ENCODE results near the gene ZNF682.
"Not testable (repeated sequence)": the region's sequence is repeated elsewhere in the genome, so short reads cannot be mapped to it uniquely, and the experiment has no call there.

The ZNF682 gene

GRCh38 chr19:19966862-19967261 lies 72.4 kb downstream of the ZNF682 start:
- DNase-seq, result no peak

GRCh38 chr19:19966126-19966525 lies 73.2 kb downstream of the ZNF682 start:
- not testable (repeated sequence) for DNase-seq

DNA sequence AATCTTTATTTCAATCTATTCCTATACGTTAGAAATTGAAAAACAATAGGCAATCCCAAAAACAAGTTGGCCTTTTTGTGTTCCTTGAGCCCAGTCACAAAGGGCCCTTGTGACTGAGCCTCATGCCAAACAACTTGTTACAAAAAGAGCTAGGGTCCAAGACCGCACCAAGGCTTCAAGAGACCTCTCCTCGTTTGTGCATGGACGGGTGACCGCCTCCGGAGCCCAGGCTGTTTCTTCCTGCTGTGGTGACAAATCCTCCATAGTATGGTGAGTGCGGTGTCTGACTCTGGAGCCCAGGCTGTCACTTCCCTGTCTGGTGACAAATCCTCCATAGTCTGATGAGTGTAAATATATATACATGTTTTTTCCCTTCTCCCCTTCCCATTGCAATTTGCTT lies 74.9 kb downstream of the ZNF682 start:
- no peak for DNase-seq

DNA sequence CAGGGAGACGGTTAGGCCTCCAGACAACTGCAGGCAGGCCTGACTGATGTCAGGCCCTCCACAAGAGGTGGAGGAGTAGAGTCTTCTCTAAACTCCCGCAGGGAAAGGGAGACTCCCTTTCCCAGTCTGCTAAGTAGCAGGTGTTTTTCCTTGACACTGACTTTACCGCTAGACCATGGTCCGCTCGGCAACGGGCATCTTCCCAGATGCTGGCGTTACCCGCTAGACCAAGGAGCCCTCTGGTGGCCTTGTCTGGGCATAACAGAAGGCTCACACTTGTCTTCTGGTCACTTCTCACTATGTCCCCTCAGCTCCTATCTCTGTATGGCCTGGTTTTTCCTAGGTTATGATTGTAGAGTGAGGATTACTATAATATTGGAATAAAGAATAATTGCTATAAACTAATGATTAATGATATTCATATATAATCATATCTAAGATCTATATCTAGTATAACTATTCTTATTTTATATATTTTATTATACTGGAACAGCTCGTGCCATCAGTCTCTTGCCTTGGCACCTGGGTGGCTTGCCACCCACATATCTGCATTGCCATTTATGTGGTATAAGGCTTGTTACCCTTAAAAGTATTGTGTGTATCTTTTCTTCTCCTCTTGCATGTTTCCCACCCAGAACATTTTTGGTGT lies 80.0 kb downstream of the ZNF682 start:
- not testable (repeated sequence) for DNase-seq

DNA sequence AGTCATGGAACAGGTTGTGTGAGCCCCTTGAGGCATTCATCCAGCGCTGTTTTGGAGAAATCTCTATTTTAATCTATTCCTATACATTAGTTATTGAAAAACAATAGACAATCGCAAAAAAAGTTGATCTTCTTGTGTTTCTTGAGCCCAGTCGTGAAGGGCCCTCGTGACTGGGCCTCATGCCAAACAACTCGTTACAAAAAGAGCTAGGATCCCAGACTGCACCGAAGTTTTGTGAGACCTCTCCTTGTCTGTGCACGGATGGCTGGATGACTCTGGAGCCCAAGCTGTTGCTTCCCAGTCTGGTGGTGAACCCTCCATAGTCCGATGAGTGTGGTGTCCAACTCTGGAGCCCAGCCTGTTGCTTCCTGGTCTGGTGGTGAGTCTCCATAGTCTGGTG lies 81.5 kb downstream of the ZNF682 start:
- not testable (repeated sequence) for DNase-seq

GRCh38 chr19:19956434-19957075 lies 82.8 kb downstream of the ZNF682 start:
- DNase-seq, result no peak

DNA sequence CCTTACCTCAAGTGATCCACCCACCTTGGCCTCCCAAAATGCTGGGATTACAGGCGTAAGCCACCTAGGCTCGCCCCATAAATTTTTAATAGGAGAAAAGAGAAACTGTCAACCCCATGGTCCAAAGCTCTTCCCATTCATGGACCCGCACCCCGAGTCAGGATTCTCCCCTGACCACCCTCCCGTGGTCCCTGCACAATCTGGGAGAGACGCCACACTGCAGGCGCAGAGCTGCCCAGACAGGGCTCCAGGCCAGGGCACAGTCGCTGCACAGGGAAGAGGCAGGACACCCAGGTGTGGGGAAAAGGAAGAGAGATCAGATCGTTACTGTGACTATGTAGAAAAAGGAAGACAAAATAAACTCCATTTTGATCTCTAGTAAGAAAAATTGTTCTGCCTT lies 84.1 kb downstream of the ZNF682 start:
- no peak for DNase-seq
